GM21526 (cell line): ENCODE results near the gene ANKRD55.
"Not testable (repeated sequence)": the region's sequence is repeated elsewhere in the genome, so short reads cannot be mapped to it uniquely, and the experiment has no call there.

ENCODE experiments used
- ATAC-seq: cut with Tn5 transposase; IDR thresholded peaks from one replicate; pipeline ENCODE4 v1.9.1; 2021; ENCODE audit warnings: moderate library complexity; ENCODE audit not compliant: unreplicated experiment, low FRiP score

The ANKRD55 gene

GRCh38 chr5:56111404-56111781 is 121.7 kb downstream of the ANKRD55 start:
- ATAC-seq: no peak

- no peak for ATAC-seq
These were observed 122.3 kb downstream of the ANKRD55 start for GRCh38 chr5:56110646-56111403.

GRCh38 chr5:56108246-56108645 is 124.9 kb downstream of the ANKRD55 start:
- ATAC-seq: no peak

- ATAC-seq: no peak
These were observed 126.3 kb downstream of the ANKRD55 start for GRCh38 chr5:56106837-56107236.

- no peak for ATAC-seq
These were observed 127.4 kb downstream of the ANKRD55 start for GRCh38 chr5:56105511-56106291.

GRCh38 chr5:56102889-56103288 is 130.2 kb downstream of the ANKRD55 start:
- ATAC-seq: no peak

GRCh38 chr5:56102207-56102606 is 130.9 kb downstream of the ANKRD55 start:
- not testable (repeated sequence) for ATAC-seq

- no peak for ATAC-seq
These were observed 131.9 kb downstream of the ANKRD55 start for GRCh38 chr5:56101180-56101579.

GRCh38 chr5:56100439-56101176 is 132.5 kb downstream of the ANKRD55 start:
- no peak for ATAC-seq

GRCh38 chr5:56099346-56099745 is 133.8 kb downstream of the ANKRD55 start:
- ATAC-seq: no peak

GRCh38 chr5:56097055-56097454 is 136.1 kb downstream of the ANKRD55 start:
- ATAC-seq: no peak

GRCh38 chr5:56095579-56096102 is 137.5 kb downstream of the ANKRD55 start:
- ATAC-seq: peak; percentile 81

- no peak for ATAC-seq
These were observed 138.4 kb downstream of the ANKRD55 start for GRCh38 chr5:56094579-56095361.

GRCh38 chr5:56093970-56094369 is 139.2 kb downstream of the ANKRD55 start:
- no peak for ATAC-seq

- no peak for ATAC-seq
These were observed 141.0 kb downstream of the ANKRD55 start for GRCh38 chr5:56092115-56092514.

GRCh38 chr5:56091664-56092063 is 141.5 kb downstream of the ANKRD55 start:
- no peak for ATAC-seq

GRCh38 chr5:56090793-56091460 is 142.2 kb downstream of the ANKRD55 start:
- no peak for ATAC-seq

- ATAC-seq: peak; percentile 83
These were observed 143.9 kb downstream of the ANKRD55 start for GRCh38 chr5:56088967-56089829.
